Duodenal mucosa (tissue), 2 donors: ENCODE results near the gene RHBG.

Source experiments
- H3K27ac ChIP-seq: one replicate; pipeline ENCODE4 v1.7.0; 2013; ENCODE audit warnings: low read depth, low read length
- H3K27me3 ChIP-seq, 2 donors: one replicate each; pipeline ENCODE4 v1.7.0; 2013; ENCODE audit warnings: low read length in 2 of 2, control low read depth in 1 of 2; ENCODE audit not compliant: insufficient read depth in 2 of 2, control insufficient read depth in 1 of 2
- H3K36me3 ChIP-seq, 2 donors: one replicate each; pipeline ENCODE4 v1.7.0; 2013; ENCODE audit warnings: low read length in 2 of 2, control low read depth in 1 of 2; ENCODE audit not compliant: insufficient read depth in 2 of 2, control insufficient read depth in 1 of 2
- H3K4me1 ChIP-seq, 2 donors: one replicate each; pipeline ENCODE4 v1.7.0; 2013; ENCODE audit warnings: low read length in 2 of 2, control low read depth in 1 of 2; ENCODE audit not compliant: insufficient read depth in 2 of 2, control insufficient read depth in 1 of 2
- H3K4me3 ChIP-seq, 2 donors: one replicate each; pipeline ENCODE4 v1.7.0; 2013; ENCODE audit warnings: low read length in 2 of 2, low read depth in 1 of 2
- H3K9ac ChIP-seq, 2 donors: one replicate each; pipeline ENCODE4 v1.7.0; 2013; ENCODE audit warnings: low read length in 2 of 2, low read depth in 1 of 2
- H3K9me3 ChIP-seq, 2 donors: one replicate each; pipeline ENCODE4 v1.7.0; 2013; ENCODE audit warnings: low read length in 2 of 2, control low read depth in 1 of 2; ENCODE audit not compliant: control insufficient read depth in 1 of 2

Gene RHBG

DNA sequence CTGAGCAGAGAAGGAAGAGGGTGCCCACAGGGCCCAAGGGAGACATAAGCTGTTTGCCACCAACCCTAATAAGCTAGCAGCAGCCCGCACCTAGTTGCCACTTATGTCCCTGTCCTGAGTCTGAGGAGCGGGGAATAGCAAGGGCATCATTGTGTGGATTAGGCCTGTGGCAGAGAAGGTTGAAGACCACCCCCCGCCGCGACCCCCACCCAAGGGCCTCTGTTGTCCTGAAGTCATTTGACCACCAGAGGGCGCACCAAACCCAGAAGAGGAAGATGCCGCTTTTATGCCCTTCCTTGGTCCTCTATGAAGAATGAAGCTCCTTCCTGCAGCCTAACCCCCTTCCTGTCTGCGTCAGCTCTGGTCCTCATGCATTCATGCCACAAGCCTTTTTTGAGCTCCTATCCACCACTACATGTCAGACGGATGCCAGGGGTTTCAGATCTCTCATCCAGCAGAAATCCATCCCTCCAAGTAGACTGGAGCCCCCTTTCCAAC lies 16.6 kb downstream of the RHBG start:
- Histone ChIP-seq H3K9ac (no peak overlapping the region), H3K36me3 (no peaks in the 10 kb centered on the region), H3K4me3 (no peak overlapping the region), H3K9me3 (no peaks in the 10 kb centered on the region), H3K4me1 (no peaks in the 10 kb centered on the region), H3K27ac (no peak overlapping the region), H3K27me3 (peaks cover 26 to 31% of the 10 kb centered on the region in 2 donors)

GRCh38 chr1:156386134-156386901 lies 17.3 kb downstream of the RHBG start:
- Histone ChIP-seq H3K27ac (no peak overlapping the region), H3K4me3 (no peak overlapping the region), H3K4me1 (no peaks in the 10 kb centered on the region), H3K27me3 (peaks cover 26 to 31% of the 10 kb centered on the region in 2 donors), H3K9me3 (no peaks in the 10 kb centered on the region), H3K36me3 (no peaks in the 10 kb centered on the region), H3K9ac (no peak overlapping the region)

DNA sequence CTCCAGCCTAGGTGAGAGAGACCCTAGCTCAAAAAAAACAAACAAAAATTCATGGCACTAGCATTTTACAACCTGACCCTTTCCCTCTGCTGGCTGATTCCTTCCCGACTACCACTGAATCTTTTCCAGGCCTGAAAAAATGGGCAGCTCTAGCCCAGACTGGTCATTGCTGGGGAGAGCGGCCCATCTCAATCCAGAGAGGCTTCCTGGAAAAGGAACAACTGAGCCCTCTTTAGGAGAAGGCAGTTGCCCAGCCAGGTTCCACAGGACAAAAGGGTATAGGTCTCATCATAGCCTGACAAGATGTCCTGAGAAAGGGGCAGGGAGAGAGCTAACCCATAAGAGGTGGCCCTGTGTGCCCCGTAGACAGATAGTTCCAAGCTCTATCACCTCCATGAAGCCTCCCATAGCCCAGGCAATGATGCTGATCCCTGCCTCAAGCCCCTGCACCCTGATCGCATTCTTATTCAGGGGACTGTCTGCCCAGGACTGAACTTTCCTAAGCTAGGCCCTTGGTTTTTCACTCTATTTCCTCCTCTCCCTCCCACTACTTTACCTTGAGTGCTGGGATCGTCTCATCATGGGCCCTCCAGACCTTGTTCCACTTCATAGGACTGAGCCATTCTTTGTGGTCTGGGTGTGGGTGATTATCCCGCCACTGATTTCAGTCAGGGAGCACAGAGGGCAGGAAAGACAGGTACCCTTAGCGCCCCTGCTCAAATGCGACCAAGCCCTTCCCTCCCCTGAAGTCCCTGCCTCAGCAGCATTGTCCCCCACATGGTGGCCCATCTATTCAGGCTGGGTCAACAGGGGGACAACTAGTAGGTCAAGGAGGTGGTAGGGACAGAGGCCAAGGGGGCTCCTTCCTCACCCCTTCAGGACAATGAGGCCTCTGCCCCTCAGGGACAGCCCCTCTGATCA lies 18.2 kb downstream of the RHBG start:
- H3K27ac ChIP-seq, result no peak overlapping the region
- H3K27me3 ChIP-seq, result peaks cover 26 to 31% of the 10 kb centered on the region in 2 donors
- no peaks in the 10 kb centered on the region for H3K4me1 ChIP-seq
- no peaks in the 10 kb centered on the region for H3K9me3 ChIP-seq
- H3K4me3 ChIP-seq, result no peak overlapping the region
- H3K36me3 ChIP-seq, result no peaks in the 10 kb centered on the region
- no peak overlapping the region for H3K9ac ChIP-seq

DNA sequence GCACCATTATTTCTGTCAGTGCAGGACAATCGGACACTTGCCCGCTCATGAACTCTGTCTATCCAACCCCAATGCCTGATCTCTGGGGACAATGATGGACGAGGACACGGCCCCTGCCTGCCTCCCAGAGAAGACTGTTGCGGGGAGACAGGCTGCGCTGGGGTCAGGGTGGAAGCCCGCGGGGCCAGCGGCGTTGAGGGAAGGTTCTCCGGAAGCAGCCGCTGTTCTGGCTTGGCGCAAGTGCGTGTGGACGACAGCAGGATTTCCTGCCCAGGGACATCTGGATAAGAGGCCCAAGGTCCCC lies 18.8 kb downstream of the RHBG start:
- no peaks in the 10 kb centered on the region for H3K9me3 ChIP-seq
- no peak overlapping the region for H3K9ac ChIP-seq
- peaks cover 26 to 31% of the 10 kb centered on the region in 2 donors for H3K27me3 ChIP-seq
- no peak overlapping the region for H3K27ac ChIP-seq
- no peaks in the 10 kb centered on the region for H3K4me1 ChIP-seq
- H3K36me3 ChIP-seq, result no peaks in the 10 kb centered on the region
- H3K4me3 ChIP-seq, result no peak overlapping the region

- Histone ChIP-seq H3K4me3 (no peak overlapping the region), H3K9ac (no peak overlapping the region), H3K27ac (no peak overlapping the region), H3K9me3 (no peaks in the 10 kb centered on the region), H3K36me3 (no peaks in the 10 kb centered on the region), H3K27me3 (peaks cover 26 to 31% of the 10 kb centered on the region in 2 donors), H3K4me1 (no peaks in the 10 kb centered on the region)
Measured at GRCh38 chr1:156388174-156389137, 19.4 kb downstream of the RHBG start.

DNA sequence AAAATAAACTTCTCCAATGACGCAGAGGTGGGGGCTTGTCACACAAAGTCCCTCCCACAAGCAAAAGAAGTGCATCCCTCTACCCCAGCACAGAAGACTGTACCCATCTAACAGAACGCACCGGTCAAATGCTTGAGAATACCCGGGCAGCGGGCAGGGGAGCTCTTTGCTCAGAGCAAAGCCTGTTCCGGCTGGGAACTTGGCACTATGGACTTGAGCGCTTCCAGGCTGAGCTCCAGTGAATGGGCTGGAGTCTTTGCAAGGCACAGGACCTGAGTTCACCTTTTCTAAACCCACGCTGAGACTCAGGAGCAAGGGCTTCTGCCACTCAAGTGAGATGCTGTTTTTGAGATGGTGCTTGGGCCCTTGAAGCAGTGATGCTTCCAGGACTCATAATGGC lies 20.3 kb downstream of the RHBG start:
- no peaks in the 10 kb centered on the region for H3K36me3 ChIP-seq
- peaks cover 26 to 31% of the 10 kb centered on the region in 2 donors for H3K27me3 ChIP-seq
- H3K27ac ChIP-seq, result no peak overlapping the region
- H3K9ac ChIP-seq, result no peak overlapping the region
- no peak overlapping the region for H3K4me3 ChIP-seq
- H3K9me3 ChIP-seq, result no peaks in the 10 kb centered on the region
- no peaks in the 10 kb centered on the region for H3K4me1 ChIP-seq

GRCh38 chr1:156390469-156391365 lies 21.7 kb downstream of the RHBG start:
- Histone ChIP-seq H3K4me1 (no peaks in the 10 kb centered on the region), H3K27me3 (peaks cover 31% of the 10 kb centered on the region in 2 donors)

GRCh38 chr1:156391366-156391677 lies 22.3 kb downstream of the RHBG start:
- Histone ChIP-seq H3K27me3 (peaks cover 26 to 31% of the 10 kb centered on the region in 2 donors), H3K4me1 (no peaks in the 10 kb centered on the region), H3K36me3 (no peaks in the 10 kb centered on the region), H3K27ac (no peak overlapping the region), H3K4me3 (no peak overlapping the region), H3K9me3 (no peaks in the 10 kb centered on the region), H3K9ac (no peak overlapping the region)

More at GRCh38 chr1:156390469-156391365, 21.7 kb downstream of the RHBG start:
- H3K9me3 ChIP-seq, result no peaks in the 10 kb centered on the region
- no peak overlapping the region for H3K9ac ChIP-seq
- no peaks in the 10 kb centered on the region for H3K36me3 ChIP-seq
- H3K27ac ChIP-seq, result no peak overlapping the region
- H3K4me3 ChIP-seq, result no peak overlapping the region

- Histone ChIP-seq H3K27me3 (peaks cover 26 to 31% of the 10 kb centered on the region in 2 donors), H3K4me1 (no peaks in the 10 kb centered on the region), H3K9ac (no peak overlapping the region)
Measured at GRCh38 chr1:156391701-156392100, 22.7 kb downstream of the RHBG start.

More at GRCh38 chr1:156391701-156392100, 22.7 kb downstream of the RHBG start:
- no peak overlapping the region for H3K4me3 ChIP-seq
- no peak overlapping the region for H3K27ac ChIP-seq
- H3K9me3 ChIP-seq, result no peaks in the 10 kb centered on the region
- no peaks in the 10 kb centered on the region for H3K36me3 ChIP-seq
